ENCODE data around the gene PCSK1N.

The PCSK1N gene

DNA sequence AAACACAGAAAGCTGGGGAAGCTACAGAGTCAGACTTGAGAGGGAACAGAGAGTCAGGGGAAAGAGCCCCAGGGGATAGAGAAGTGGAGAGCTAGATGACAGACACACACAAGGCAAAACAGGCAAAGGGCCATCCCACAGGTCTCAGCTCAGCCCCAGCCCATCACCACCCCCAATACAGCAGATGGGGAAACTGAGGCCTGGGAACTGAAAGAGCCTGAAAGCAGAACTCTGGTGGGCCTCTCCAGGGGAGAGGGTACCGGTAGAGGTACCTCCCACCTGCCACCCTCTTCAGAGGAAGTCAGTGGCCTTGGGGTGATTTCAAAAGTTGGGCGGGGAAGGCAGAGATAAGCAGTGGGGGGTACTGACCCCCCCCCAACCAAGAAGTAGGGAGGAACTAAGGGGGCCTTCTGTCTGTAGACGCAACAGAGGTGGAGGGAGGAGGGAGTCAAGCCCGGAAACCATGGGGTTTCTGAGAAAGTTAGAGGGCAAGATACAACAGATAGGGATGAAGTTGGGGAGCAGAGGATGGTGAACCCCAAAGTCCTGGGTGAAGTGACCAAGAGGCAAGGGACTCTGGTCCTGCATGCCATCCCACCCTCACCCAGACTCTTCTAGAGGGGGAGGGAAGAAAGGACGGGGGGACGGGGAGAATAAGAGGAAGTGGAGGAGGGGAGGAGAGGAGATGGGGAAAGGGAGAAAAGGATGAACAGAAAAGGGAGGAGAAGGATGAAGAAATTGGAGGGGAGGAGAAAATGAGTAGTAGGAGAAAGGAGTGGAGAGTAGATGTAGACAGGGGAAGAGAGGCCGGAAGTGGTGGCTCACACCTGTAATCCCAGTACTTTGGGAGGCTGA lies 45.8 kb downstream of the PCSK1N start:
- no peak for DNase-seq (ENCODE audit: low read depth in 2 of 2)

- DNase-seq (ENCODE audit: low read depth in 2 of 2), result no peak
These were observed 47.6 kb downstream of the PCSK1N start for GRCh38 chrX:48787505-48788443.

- DNase-seq (ENCODE audit: low read depth in 2 of 2), result no peak
These were observed 48.4 kb downstream of the PCSK1N start for GRCh38 chrX:48786825-48787504.

GRCh38 chrX:48786341-48786800 lies 49.0 kb downstream of the PCSK1N start, which contains the start of gene GATA1:
Gene GATA1 (plus strand): TSS chrX:48786590. CDS start chrX:48791110, 4,520 bp downstream.
- no peak for DNase-seq (ENCODE audit: low read depth in 2 of 2)

DNA sequence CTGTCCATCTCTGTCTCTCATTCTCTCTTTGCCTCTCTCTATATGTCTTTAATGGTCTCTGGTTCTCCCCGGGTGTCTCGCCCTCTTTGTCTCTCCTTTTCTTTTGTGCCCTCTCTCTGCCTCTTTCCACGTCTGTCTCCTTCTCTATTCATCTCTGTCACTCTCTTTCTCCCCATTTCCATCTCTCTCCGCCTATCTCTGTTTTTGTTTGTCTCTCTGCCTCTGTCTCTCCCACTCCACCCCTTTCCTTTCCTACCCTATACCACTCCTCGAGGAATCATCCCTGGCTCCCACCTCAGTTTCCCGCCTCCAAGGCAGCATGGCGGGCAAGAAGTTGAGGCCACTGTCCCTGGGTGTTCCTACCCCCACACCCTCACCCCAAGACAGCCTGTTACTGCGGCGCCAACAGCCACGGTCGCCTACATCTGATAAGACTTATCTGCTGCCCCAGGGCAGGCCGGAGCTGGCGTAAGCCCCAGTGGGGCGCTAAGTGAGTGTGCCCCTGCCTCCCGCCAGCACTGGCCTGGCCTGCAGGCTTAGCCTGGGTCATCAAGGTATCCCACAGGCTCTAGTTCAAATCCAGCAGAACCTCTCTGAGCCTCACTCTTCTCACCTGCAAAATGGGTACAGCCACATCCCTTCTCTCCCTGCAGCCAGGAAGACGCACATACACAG lies 49.7 kb downstream of the PCSK1N start:
- no peak for DNase-seq (ENCODE audit: low read depth in 2 of 2)

DNA sequence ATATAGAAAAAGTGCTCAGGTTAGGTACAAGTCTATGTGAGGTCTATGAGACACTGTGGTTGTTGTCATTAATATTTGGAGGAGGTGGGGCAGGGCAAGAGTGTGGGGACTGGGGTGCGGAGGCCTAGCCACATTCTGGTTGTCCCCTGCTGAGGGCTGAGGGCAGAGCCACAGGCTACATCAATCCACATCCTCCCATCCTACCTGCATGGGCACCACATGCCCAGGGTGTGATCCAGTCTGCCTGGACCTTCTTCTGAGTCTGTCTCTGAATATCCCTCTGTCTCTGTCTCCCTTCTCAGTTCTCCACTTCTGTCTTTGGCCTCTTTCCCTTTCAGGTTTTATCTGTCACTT lies 50.2 kb downstream of the PCSK1N start:
- DNase-seq (ENCODE audit: low read depth in 2 of 2), result no peak

GRCh38 chrX:48784726-48785125 lies 50.7 kb downstream of the PCSK1N start:
- DNase-seq (ENCODE audit: low read depth in 2 of 2), result no peak

DNA sequence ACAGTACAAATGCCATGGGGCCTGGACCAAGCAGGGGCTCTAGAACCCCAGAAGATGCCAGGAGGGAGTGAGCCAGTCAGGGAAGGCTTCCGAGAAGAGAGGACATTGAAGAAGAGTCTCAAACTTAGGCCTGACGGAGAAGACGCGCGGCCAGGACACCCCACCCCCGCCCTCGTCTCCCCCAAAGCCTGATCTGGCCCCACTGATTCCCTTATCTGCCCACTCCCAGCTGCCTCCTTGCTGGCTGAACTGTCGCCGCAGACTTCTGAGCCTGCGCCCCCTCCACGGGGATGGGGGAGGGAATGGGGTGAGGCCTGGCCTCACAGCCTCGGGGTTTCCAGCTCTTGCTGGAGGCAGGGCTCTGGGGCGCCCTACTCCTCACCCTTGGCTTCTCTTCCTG lies 52.6 kb downstream of the PCSK1N start:
- DNase-seq (ENCODE audit: low read depth in 2 of 2), result no peak

GRCh38 chrX:48782216-48782615 lies 53.2 kb downstream of the PCSK1N start:
- no peak for DNase-seq (ENCODE audit: low read depth in 2 of 2)

- DNase-seq (ENCODE audit: low read depth in 2 of 2), result no peak
These were observed 53.7 kb downstream of the PCSK1N start for GRCh38 chrX:48781705-48782104.

Data from stimulated activated CD8-positive, alpha-beta memory T cell treated with anti-CD3 and anti-CD28 coated beads, Interleukin-7, amount 100 ng/mL, for 4 hours (primary cell).